ENCODE measurements around the gene HES7.
A peak's percentile ranks its signal among the peaks of the same experiment; 100 is the strongest.
"Not testable (repeated sequence)": the region's sequence is repeated elsewhere in the genome, so short reads cannot be mapped to it uniquely, and the experiment has no call there.

The HES7 gene

DNA sequence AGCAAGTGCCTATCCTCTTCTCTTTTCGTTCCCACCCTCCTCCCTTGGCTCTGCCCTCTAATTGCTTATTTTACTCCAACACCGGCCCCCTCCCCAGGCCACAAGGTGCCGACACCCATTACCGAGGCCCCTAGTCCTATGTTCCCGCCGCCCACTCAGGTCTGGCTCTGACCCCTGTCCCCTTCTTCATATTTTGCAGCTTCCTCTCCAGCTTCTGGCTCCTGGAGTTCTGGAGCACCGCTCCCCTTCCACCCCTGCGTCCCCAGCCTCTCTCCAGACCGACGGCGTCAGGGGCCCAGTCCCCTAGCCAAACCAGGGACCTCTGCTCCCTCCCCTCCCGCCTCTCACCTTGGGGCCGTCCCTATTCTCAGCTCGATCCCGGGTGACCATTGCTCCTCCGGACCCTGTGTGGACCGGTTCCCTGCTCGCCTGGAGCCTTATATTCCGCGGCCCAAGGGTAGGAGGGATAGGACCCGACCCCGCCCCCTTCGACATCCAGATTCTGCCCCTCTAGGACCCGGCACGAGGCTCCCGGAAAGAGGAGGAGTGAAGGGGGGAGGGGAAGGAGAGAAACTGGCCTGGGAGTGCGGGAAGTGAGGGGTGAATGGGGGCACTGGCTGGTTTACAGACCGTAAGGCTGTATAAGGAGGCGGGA, at the start of gene HES7:
Gene HES7 (minus strand): TSS at position 412 of the 655 bp plus-strand sequence. CDS start 22 bp downstream, at position 390.
- no peak for DNase-seq (ENCODE audit: low read depth, low spot score)

- peak; percentile 95 for DNase-seq (ENCODE audit: low read depth, low spot score)
Measured at GRCh38 chr17:8173056-8173870, 49.4 kb upstream of the HES7 start.

DNA sequence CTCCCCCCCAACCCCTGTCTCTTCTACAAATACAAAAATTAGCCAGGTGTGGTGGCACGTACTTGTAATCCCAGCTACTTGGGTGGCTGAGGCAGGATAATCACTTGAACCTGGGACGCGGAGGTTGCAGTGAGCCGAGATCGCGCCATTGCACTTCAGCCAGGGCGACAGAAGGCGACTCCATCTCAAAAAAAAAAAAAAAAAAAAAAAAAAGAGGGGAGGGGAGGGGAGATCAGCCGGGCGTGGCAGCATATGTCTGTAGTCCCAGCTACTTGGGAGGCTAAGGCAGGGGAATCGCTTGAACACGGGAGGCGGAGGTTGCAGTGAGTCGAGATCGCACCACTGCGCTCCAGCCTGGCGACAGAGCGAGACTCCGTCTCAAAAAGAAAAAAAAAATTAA, 46.3 kb upstream of the HES7 start:
- DNase-seq (ENCODE audit: low read depth, low spot score) = not testable (repeated sequence)

GRCh38 chr17:8167526-8167925, 43.6 kb upstream of the HES7 start:
- DNase-seq (ENCODE audit: low read depth, low spot score) = no peak

DNA sequence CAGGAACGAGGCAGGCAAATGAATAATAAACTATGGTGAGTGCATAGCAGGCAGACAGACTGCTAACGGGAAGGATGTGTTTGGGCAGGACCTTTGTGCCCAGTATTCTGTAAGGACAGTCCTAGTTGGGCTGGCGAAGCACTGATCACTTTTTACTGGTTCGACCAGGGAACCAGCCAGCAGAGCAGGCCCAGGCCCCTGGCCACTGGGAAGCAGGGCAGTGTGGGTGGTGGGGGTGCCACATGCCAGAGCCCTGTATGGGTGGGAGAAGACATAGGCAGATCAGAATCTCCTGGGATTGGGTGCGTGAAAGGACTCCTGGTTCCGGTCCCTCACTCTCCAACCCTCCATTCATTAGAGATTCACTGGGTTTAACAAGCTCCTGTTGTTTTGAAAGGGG, 42.8 kb upstream of the HES7 start:
- DNase-seq (ENCODE audit: low read depth, low spot score) = no peak

- no peak for DNase-seq (ENCODE audit: low read depth, low spot score)
Measured at GRCh38 chr17:8164815-8165131, 40.9 kb upstream of the HES7 start.

DNA sequence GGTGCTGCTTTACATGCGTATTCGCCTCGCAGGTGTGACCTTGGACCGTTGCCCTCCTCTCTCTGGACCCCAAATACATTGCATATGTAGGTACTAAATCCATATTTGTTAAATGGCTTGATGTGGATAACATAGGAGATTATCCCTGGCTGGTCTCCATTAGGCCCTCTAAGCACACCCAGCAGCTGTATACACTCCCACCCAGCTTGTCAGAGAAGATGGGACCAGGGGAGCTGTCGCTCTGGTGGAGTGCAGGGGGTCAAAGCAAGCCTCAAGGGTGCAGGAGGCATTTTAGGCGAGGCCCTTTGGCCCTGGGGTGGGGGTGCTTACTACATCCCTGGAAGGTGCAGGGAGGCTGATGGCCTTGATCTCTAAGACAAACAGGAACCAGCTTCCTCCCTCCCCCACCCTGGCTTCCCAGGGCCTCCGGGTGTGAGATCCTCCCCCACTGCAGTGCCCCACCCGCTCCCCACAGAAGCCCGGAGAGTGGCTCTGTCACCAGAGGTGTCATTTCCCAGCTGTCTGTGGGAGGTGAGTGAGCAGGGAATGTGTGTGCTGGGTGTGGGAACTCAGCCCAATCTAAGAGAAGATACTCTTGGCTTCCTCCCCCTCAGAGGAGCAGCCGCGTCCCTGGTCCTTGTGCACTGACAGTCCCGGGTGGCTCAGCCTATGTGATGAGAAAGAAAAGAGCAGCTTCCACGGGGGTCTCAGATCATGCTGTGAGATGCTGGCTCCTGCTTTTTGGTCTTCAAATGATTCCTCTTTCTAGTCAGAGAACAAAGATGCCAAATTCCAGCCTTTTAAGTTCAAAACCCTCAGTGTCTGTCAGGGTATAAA, 40.3 kb upstream of the HES7 start:
- DNase-seq (ENCODE audit: low read depth, low spot score) = peak; percentile 39

DNA sequence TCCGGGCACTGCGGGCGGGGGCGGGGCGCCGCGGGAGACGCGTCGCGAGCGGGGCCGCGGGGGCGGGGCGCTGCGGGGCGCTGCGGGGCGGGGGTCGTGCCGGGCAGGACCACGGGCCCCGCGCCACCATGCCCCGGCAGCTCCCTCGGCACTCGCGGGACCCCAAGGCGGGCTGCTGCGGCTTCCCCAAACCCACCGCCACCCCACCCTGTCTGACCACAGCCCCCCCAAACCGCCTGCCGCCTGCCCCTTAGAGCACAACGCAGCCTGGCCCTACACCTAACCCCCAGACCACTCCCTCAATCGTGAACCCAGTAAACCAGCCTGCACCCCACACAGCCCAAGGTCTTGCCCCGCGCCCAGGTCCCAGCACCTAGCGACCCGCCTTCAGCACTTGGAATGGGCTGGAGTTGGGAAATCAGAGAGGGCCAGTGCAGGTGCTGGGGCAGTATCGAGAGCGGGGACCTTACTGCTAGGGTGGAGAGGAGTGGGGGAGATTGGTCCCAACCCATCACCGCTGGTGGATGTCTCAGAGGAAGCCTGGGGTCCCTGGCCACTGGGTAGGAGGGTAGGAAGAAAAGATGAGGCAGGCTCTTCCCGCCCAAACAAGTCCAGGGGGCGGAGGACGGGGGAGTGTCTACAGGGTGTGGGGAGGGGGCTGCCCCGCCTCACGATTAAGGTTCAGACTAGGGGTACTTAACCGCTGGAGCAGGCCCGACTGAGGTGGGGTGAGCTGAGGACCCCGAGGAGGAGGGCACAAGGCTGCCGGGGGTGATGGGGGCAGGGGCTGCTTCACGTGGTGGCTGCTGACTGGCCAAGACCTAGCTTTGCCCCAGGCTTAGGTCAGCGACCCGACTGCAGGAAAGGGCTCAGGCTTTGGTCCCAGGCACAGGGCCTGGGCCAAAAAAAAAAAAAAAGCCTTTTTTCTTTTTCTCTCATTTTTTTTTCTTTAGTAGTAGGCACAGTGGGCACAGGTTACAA, 39.4 kb upstream of the HES7 start:
- DNase-seq (ENCODE audit: low read depth, low spot score) = no peak

DNA sequence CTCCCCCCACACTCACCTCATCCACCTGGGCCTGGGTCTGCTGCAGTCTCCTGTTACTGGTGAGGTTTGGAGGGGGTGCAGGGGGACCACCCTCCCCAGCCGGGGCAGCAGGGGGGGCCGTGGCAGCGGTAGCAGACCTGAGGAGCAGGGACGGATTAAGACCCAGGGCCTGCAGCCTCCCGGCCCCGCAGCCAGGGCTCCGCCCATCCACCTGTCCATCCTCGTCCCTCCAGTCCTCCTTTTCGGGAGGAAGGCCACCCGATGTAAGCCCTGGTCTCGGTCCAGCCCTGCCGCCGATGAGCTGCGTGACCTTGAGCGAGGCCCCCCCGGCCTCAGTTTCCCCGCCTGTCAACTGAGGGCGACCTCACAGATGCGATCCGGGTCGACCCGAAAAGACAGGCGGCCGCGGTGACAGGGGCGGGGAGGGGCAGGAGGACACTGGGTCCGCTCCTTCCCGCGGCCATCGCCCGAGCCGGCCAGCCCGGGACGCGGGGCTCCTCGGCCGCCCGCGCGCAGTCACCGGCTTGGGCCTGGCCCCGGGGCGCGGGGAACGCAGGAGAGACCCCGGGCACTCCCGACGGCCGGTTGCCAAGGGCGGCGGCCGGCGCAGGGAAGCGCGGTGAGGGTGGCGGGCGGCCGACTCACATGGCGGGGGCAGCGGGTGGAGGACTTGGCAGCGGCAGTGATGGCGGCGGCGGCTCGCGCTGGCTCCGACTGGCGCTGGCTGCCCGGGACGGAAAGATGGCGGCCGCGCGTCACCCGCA, 38.5 kb upstream of the HES7 start, which contains the start of gene VAMP2:
Gene VAMP2 (minus strand): TSS at position 716 of the 764 bp plus-strand sequence. CDS start 69 bp downstream, at position 647.
- DNase-seq (ENCODE audit: low read depth, low spot score) = peak; percentile 90

- DNase-seq (ENCODE audit: low read depth, low spot score) = no peak
Measured at GRCh38 chr17:8161289-8162232, 37.7 kb upstream of the HES7 start.

DNA sequence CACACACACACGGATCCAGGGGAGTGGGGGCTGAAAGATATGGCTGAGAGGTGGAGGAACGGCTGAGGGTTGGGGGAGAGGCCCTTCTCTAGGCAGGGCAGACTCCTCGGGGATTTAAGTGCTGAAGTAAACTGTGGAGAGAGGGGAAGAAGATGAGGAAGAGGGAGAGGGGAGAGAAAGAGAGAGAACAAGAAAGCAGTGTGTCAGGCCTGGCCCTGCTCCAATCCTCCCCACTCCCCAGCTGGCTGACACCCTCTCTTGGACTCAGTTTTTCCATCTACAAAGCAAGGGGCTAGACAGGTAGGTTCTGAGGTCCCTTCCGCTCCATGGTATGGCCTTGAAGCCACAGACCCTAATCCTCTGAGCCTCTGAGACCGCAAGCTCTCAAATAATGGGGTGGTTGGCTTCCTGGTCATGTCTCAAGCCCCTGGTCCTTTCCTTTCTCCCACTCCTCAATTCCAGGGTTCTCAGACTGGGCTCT, 36.9 kb upstream of the HES7 start:
- no peak for DNase-seq (ENCODE audit: low read depth, low spot score)

DNA sequence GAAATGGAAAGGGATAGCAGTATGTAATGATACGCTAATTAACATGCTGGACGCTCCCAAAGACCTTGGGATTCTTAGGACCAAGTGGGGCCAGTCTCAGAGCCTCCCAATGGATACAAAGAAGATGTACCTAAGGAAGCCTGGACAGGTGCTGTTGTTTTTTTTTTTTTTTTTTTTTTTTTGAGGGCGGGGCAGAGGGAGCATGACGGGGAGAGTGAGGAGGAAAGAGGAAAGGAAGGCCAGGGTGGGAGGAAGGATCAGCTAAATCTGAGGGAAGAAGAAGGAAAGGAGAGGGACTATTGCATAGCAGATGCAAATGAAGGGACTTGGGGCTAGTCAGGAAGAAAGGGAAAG, 36.3 kb upstream of the HES7 start:
- no peak for DNase-seq (ENCODE audit: low read depth, low spot score)

DNA sequence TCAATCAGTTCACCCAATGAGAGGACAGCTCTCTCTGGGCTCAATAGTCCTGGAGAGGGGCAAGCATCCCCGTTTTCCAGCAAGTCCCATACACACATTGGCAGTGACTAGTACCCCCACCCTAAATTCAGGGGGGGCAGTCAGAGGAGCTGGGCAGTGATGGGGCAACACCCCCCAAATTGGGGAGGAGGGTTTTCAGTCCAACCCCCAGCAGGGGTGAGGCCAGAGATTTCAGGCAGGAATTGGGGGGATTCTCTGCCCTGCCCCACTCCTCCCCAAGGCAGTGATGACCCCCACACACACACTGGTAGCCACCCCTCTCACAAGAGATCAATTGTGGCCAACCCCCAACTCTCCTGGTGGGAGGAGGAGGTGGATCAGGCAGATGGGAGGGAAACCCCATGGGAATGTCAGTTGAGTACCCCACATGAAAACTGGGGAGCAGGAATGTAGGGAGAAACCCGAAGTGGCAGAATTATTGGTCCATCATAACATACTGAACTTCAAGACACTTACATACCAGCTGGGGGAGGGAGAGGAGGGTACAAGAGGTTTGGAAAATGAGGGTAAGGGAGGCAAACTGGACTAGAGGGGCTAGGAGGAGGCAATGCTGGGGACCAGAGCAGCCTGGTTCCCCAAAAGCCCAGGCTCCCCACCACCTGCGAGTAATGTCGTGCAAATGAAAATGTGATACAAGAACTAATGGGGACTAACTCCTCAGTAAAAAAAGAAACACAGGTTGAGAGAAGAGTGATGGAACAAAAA, 35.7 kb upstream of the HES7 start:
- DNase-seq (ENCODE audit: low read depth, low spot score) = no peak

- no peak for DNase-seq (ENCODE audit: low read depth, low spot score)
Measured at GRCh38 chr17:8159032-8159400, 35.1 kb upstream of the HES7 start.

DNA sequence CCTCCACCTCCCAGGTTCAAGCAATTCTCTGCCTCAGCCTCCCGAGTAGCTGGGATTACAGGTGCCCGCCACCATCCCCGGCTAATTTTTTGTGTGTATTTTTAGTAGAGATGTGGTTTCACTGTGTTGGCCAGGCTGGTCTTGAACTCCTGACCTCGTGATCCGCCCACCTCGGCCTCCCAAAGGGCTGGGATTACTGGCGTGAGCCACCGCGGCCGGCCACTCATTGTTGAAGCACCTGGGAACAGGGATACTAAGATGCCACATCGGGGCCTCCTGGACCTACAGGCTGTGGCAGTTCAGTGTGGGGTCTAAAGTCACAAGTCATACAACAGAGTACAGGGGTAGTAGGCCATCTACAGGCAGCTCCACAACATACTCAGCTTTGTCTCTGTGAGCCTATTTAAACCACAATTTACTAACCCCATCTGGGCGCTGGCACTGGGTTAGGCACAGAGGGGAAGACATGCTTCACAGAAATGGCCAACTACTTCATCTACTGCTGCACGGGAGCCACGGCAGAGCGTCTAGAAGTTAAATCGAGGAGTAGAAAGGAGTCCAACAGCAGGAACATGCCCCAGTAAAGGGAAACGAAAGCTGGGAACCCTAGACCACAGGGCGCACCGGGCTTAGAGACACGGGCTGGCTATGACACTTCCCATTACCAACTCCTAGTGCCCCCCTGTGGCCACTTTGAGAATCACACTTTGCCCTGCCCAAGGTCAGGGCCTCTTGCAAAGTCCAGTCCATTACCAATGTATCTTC, 34.5 kb upstream of the HES7 start:
- DNase-seq (ENCODE audit: low read depth, low spot score) = peak; percentile 93

DNA sequence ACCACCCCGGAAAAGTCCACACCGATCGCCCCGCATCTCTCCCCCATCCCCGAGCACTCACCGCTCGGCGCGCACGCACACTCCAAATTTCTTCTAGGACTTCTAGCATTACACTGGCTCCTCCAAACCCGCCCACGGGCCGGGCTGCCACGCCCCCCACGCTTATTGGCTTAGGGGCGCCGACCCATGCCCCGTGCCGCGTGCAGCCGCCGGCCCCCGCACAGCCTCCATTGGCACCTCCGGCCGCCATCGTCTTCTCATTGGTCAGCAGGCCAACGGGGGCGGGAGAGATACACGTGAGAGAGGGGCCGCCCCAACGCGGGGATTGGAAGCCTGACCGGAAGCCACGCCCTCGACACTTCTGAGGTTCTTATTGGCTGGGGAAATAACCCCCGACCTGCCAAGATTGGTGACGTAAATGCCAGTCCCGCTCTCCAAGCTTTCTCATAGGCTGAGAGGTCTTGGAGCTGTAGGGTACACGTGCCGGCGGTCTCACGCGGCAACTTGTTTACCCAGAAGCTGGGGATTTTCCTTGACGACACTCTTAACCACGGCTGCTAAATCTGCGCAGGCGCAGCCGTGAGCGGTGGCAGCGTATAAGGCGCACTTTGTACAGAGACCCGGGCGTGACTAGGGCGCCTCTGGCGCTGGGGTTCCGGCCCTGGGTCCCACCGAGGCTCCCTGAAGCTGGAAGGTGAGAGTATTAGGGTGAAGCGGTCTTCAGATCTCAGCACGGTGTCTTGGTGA, 32.5 kb upstream of the HES7 start:
- DNase-seq (ENCODE audit: low read depth, low spot score) = peak; percentile 100

DNA sequence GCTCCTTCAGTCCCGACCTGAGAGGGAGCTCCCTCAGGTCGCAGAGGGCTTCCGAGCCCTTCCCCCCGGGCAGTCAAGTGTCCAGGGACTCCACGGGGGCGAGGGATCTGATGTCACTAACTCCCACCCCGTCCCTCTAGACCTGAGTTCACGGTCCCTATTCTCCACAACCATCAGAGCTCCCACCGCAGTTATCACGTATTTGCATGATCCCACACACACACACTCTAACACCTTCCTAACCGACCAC, 32.0 kb upstream of the HES7 start:
- no peak for DNase-seq (ENCODE audit: low read depth, low spot score)
